SU-DHL-6 (cell line): ENCODE results near the gene SPTA1.
"Not testable (repeated sequence)": the region's sequence is repeated elsewhere in the genome, so short reads cannot be mapped to it uniquely, and the experiment has no call there.

Experiments used
- H2AFZ ChIP-seq: fragments of 200-600 bp; sonication (generic); 2 replicates; pipeline ENCODE4 v1.6.1; 2014; ENCODE audit warnings: low read depth, mild to moderate bottlenecking, moderate library complexity, mixed read lengths, antibody characterized with exemption, low read length; ENCODE audit not compliant: severe bottlenecking
- H3F3A ChIP-seq: fragments of 200-600 bp; shearing (Covaris generic); 2 replicates; pipeline ENCODE4 v1.6.0; 2016; ENCODE audit warnings: antibody characterized with exemption, mild to moderate bottlenecking; ENCODE audit not compliant: insufficient read depth
- H3K27ac ChIP-seq: fragments of 200-600 bp; sonication (generic); 2 replicates; pipeline ENCODE4 v1.5.1; 2016; ENCODE audit warnings: low read depth, mild to moderate bottlenecking, low read length, moderate library complexity, mixed read lengths
- H3K27me3 ChIP-seq: fragments of 200-600 bp; sonication (generic), shearing (Covaris generic); 2 replicates; pipeline ENCODE4 v1.6.0; 2014; ENCODE audit warnings: mild to moderate bottlenecking, low read length
- H3K36me3 ChIP-seq: fragments of 200-600 bp; sonication (generic); 2 replicates; pipeline ENCODE4 v1.6.1; 2014; ENCODE audit warnings: mild to moderate bottlenecking, low read length, mixed read lengths
- H3K4me2 ChIP-seq: fragments of 300-600, 200-600 bp; shearing (Covaris generic), sonication (generic); 2 replicates; pipeline ENCODE4 v1.6.0; 2014; ENCODE audit warnings: low read length, low read depth, mild to moderate bottlenecking; ENCODE audit not compliant: poor library complexity, severe bottlenecking
- H3K4me3 ChIP-seq: fragments of 200-600 bp; sonication (generic); 2 replicates; pipeline ENCODE4 v1.5.1; 2014; ENCODE audit warnings: antibody characterized with exemption, low read length, mild to moderate bottlenecking, mixed read lengths; ENCODE audit not compliant: insufficient read depth, poor library complexity, severe bottlenecking
- H3K79me2 ChIP-seq: fragments of 200-600 bp; sonication (generic); 2 replicates; pipeline ENCODE4 v1.6.1; 2014; ENCODE audit warnings: mild to moderate bottlenecking, low read length, moderate library complexity; ENCODE audit not compliant: insufficient read depth
- H3K9ac ChIP-seq: fragments of 200-600 bp; sonication (generic); 2 replicates; pipeline ENCODE4 v1.7.0; 2014; ENCODE audit warnings: mild to moderate bottlenecking, low read length
- H3K9me2 ChIP-seq: fragments of 200-600 bp; sonication (generic); replicated peaks from 2 replicates; pipeline ENCODE4 v1.6.1; 2014; ENCODE audit warnings: low read length; ENCODE audit not compliant: insufficient read depth
- H3K9me3 ChIP-seq: fragments of 200-600 bp; sonication (generic); 2 replicates; pipeline ENCODE4 v1.6.1; 2014; ENCODE audit warnings: low read length, mixed read lengths; ENCODE audit not compliant: insufficient read depth
- H4K20me1 ChIP-seq: fragments of 200-600 bp; sonication (generic); 2 replicates; pipeline ENCODE4 v1.6.1; 2014; ENCODE audit warnings: low read depth, mild to moderate bottlenecking, antibody characterized with exemption, low read length, moderate library complexity, mixed read lengths
- EZH2phosphoT487 ChIP-seq: fragments of 200-600 bp; sonication (generic), shearing (Covaris generic); conservative IDR thresholded peaks from 2 replicates; pipeline ENCODE4 v1.6.1; 2018; ENCODE audit warnings: mild to moderate bottlenecking, antibody characterized with exemption, low read length, moderate library complexity, mixed read lengths
- TF ChIP-seq, protein P1 (sequence below): fragments of 200-600 bp; sonication (generic); IDR thresholded peaks from one replicate; pipeline ENCODE4 v1.5.1; 2017; ENCODE audit warnings: antibody characterized with exemption, mild to moderate bottlenecking, low read length, moderate library complexity; ENCODE audit not compliant: insufficient read depth, poor library complexity, severe bottlenecking

Gene SPTA1

GRCh38 chr1:158694596-158694995 is 8.1 kb upstream of the SPTA1 start:
- no peaks in the 10 kb centered on the region for H3K9me2 ChIP-seq
- H3K27ac ChIP-seq = no peak overlapping the region
- no peaks in the 10 kb centered on the region for H3K27me3 ChIP-seq
- H2AFZ ChIP-seq = no peak overlapping the region
- H3K9me3 ChIP-seq = no peaks in the 10 kb centered on the region
- H3K4me2 ChIP-seq = no peak overlapping the region
- no peak overlapping the region for H3K4me3 ChIP-seq
- no peaks in the 10 kb centered on the region for H3K79me2 ChIP-seq
- H3K9ac ChIP-seq = no peak overlapping the region
- TF ChIP-seq, protein P1, sequence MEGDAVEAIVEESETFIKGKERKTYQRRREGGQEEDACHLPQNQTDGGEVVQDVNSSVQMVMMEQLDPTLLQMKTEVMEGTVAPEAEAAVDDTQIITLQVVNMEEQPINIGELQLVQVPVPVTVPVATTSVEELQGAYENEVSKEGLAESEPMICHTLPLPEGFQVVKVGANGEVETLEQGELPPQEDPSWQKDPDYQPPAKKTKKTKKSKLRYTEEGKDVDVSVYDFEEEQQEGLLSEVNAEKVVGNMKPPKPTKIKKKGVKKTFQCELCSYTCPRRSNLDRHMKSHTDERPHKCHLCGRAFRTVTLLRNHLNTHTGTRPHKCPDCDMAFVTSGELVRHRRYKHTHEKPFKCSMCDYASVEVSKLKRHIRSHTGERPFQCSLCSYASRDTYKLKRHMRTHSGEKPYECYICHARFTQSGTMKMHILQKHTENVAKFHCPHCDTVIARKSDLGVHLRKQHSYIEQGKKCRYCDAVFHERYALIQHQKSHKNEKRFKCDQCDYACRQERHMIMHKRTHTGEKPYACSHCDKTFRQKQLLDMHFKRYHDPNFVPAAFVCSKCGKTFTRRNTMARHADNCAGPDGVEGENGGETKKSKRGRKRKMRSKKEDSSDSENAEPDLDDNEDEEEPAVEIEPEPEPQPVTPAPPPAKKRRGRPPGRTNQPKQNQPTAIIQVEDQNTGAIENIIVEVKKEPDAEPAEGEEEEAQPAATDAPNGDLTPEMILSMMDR = no peak
- no peak for TF ChIP-seq EZH2phosphoT487
- H3K36me3 ChIP-seq = no peaks in the 10 kb centered on the region
- no peaks in the 10 kb centered on the region for H4K20me1 ChIP-seq
- H3F3A ChIP-seq = no peaks in the 10 kb centered on the region

- Histone ChIP-seq H3K4me2 (no peak overlapping the region), H3F3A (no peaks in the 10 kb centered on the region), H3K9me2 (no peaks in the 10 kb centered on the region), H3K27me3 (no peaks in the 10 kb centered on the region), H3K9me3 (no peaks in the 10 kb centered on the region), H3K27ac (no peak overlapping the region), H3K36me3 (no peaks in the 10 kb centered on the region), H4K20me1 (no peaks in the 10 kb centered on the region), H2AFZ (no peak overlapping the region), H3K79me2 (no peaks in the 10 kb centered on the region), H3K9ac (no peak overlapping the region), H3K4me3 (no peak overlapping the region)
- TF ChIP-seq, protein P1 = no peak
- TF ChIP-seq EZH2phosphoT487 = no peak
These were observed 5.8 kb upstream of the SPTA1 start for GRCh38 chr1:158692356-158692755.

GRCh38 chr1:158691907-158692306 is 5.4 kb upstream of the SPTA1 start:
- H3K27ac ChIP-seq = no peak overlapping the region
- no peaks in the 10 kb centered on the region for H3K9me3 ChIP-seq
- H3K4me2 ChIP-seq = no peak overlapping the region
- no peak overlapping the region for H2AFZ ChIP-seq
- no peaks in the 10 kb centered on the region; the same call in 1 of the 2 replicates for H3K9me2 ChIP-seq
- no peaks in the 10 kb centered on the region for H3K36me3 ChIP-seq
- no peaks in the 10 kb centered on the region for H3K79me2 ChIP-seq
- no peaks in the 10 kb centered on the region for H3K27me3 ChIP-seq
- no peaks in the 10 kb centered on the region for H4K20me1 ChIP-seq
- no peak for TF ChIP-seq EZH2phosphoT487
- TF ChIP-seq, protein P1 = no peak
- no peak overlapping the region for H3K9ac ChIP-seq
- no peak overlapping the region for H3K4me3 ChIP-seq
- no peaks in the 10 kb centered on the region for H3F3A ChIP-seq

GRCh38 chr1:158691149-158691548 is 4.6 kb upstream of the SPTA1 start:
- H3K9ac ChIP-seq, H3K79me2 ChIP-seq: not testable (repeated sequence)

More at GRCh38 chr1:158691149-158691548, 4.6 kb upstream of the SPTA1 start:
- not testable (repeated sequence) for H3K27ac ChIP-seq, H3K9me2 ChIP-seq, H3K27me3 ChIP-seq, H3K36me3 ChIP-seq, H4K20me1 ChIP-seq, H3K4me3 ChIP-seq, H2AFZ ChIP-seq, H3F3A ChIP-seq, H3K9me3 ChIP-seq, H3K4me2 ChIP-seq
